HCT116 (cell line): ENCODE measurements around the gene TM4SF20. TPM values are rescaled to one million over a fixed set of nuclear protein-coding genes. Genes with fewer than 3 reads are reported as not detected.

ENCODE experiments used
- ATAC-seq: fragments of 200-7000 bp; cut with Tn5 transposase; 2 replicates; pipeline ENCODE4 v1.9.1; 2020; ENCODE audit warnings: mild to moderate bottlenecking, moderate library complexity
- BruUV-seq: library from RNA; stranded (reverse); fragments of 400-500 nt; replicated peaks from 2 replicates; lab custom pipeline; 2021; lab: Mats Ljungman, UMichigan
- CTCF ChIA-PET: fragments of 300-600 bp; sonication (Branson Sonifier 250); formaldehyde crosslinking; loops from one replicate; lab custom pipeline; 2021; ENCODE audit warnings: antibody characterized with exemption; lab: Charles Lee
- POLR2A ChIA-PET: fragments of 300-600, 350-600 bp; sonication (Branson Sonifier 250); formaldehyde crosslinking; loops from one replicate; lab custom pipeline; 2021; ENCODE audit warnings: antibody characterized with exemption; lab: Charles Lee
- RAD21 ChIA-PET, 2 experiments: fragments of 300-600 bp; sonication (Branson Sonifier 250); formaldehyde crosslinking; loops; one replicate each; lab custom pipeline; 2023; ENCODE audit warnings: low total read pairs in 2 of 2; ENCODE audit not compliant: uncharacterized antibody in 2 of 2, unreplicated experiment in 2 of 2, low non-redundant PET in 1 of 2; lab: Charles Lee
- DNase-seq: peaks from one replicate; pipeline ENCODE4 v3.0.0-alpha.2; 2010; ENCODE audit warnings: low read depth, low spot score
- H2AFZ ChIP-seq: fragments of 200-600 bp; shearing (Covaris generic), sonication (generic); 2 replicates; pipeline ENCODE4 v1.6.1; 2017; ENCODE audit warnings: low read depth, mixed run types, mixed read lengths, antibody characterized with exemption, low read length; ENCODE audit not compliant: poor library complexity, severe bottlenecking
- H3K27ac ChIP-seq: 2 replicates; pipeline ENCODE4 v1.5.1; 2012; ENCODE audit warnings: low read depth, low read length
- H3K27me3 ChIP-seq: fragments of 200-600 bp; sonication (generic); 2 replicates; pipeline ENCODE4 v1.6.1; 2016; ENCODE audit warnings: mixed run types, low read length, mixed read lengths; ENCODE audit not compliant: insufficient read depth
- H3K36me3 ChIP-seq, 2 experiments: fragments of 200-500 bp in 1 of 2; fragments of 200-600 bp in 1 of 2; sonication (Bioruptor generic) in 1 of 2; sonication (generic) in 1 of 2; 2 replicates each; pipeline versions ENCODE4 v1.5.1 to v1.6.1; 2014 to 2016; ENCODE audit warnings: low read length in 2 of 2, inconsistent platforms in 1 of 2, mixed read lengths in 1 of 2, mixed run types in 1 of 2; ENCODE audit not compliant: insufficient read depth in 2 of 2, control insufficient read depth in 1 of 2
- H3K4me1 ChIP-seq, 2 experiments: fragments of 200-600 bp in 1 of 2; sonication (generic) in 1 of 2; 2 replicates each; pipeline versions ENCODE4 v1.5.1 to v1.6.1; 2012 to 2017; ENCODE audit warnings: low read length in 2 of 2, inconsistent platforms in 1 of 2, mild to moderate bottlenecking in 1 of 2, mixed read lengths in 1 of 2, mixed run types in 1 of 2, moderate library complexity in 1 of 2; ENCODE audit not compliant: insufficient read depth in 2 of 2, control insufficient read depth in 1 of 2
- H3K4me2 ChIP-seq: fragments of 200-600 bp; sonication (generic); 2 replicates; pipeline ENCODE4 v1.6.1; 2017; ENCODE audit warnings: mixed run types, low read length, mixed read lengths
- H3K4me3 ChIP-seq, 2 experiments: fragments of 200-600 bp in 1 of 2; sonication (generic) in 1 of 2; replicated peaks in 1 of 2; 2 replicates each; pipeline ENCODE4 v1.5.1; 2011 to 2016; ENCODE audit warnings: low read length in 2 of 2, control low read depth in 1 of 2, low read depth in 1 of 2, mild to moderate bottlenecking in 1 of 2, mixed read lengths in 1 of 2, mixed run types in 1 of 2
- H3K79me2 ChIP-seq: fragments of 200-600 bp; sonication (generic); 2 replicates; pipeline ENCODE4 v1.6.1; 2017; ENCODE audit warnings: mild to moderate bottlenecking, mixed run types, low read length, moderate library complexity, mixed read lengths; ENCODE audit not compliant: insufficient read depth
- H3K9ac ChIP-seq: fragments of 200-600 bp; sonication (generic); 2 replicates; pipeline ENCODE4 v1.6.1; 2016; ENCODE audit warnings: low read length, mixed read lengths
- H3K9me2 ChIP-seq: fragments of 200-600 bp; sonication (generic), shearing (Covaris generic); 2 replicates; pipeline ENCODE4 v1.6.1; 2017; ENCODE audit warnings: mixed run types, mild to moderate bottlenecking, moderate library complexity; ENCODE audit not compliant: insufficient read depth
- H3K9me3 ChIP-seq, 2 experiments: fragments of 200-500 bp in 1 of 2; fragments of 200-600 bp in 1 of 2; sonication (Bioruptor generic) in 1 of 2; sonication (generic) in 1 of 2; 2 replicates each; pipeline ENCODE4 v1.6.1; 2014 to 2017; ENCODE audit warnings: low read length in 2 of 2, mixed read lengths in 2 of 2, inconsistent platforms in 1 of 2, low read depth in 1 of 2, mild to moderate bottlenecking in 1 of 2, mixed run types in 1 of 2, moderate library complexity in 1 of 2; ENCODE audit not compliant: control insufficient read depth in 1 of 2, insufficient read depth in 1 of 2
- H4K20me1 ChIP-seq: fragments of 200-600 bp; sonication (generic), shearing (Covaris generic); 2 replicates; pipeline ENCODE4 v1.6.1; 2017; ENCODE audit warnings: mixed run types, mild to moderate bottlenecking, moderate library complexity; ENCODE audit not compliant: insufficient read depth
- CBX3 ChIP-seq: IDR thresholded peaks from 2 replicates; pipeline ENCODE4 v1.6.1; 2012; ENCODE audit warnings: low read depth
- CEBPB ChIP-seq: IDR thresholded peaks from 2 replicates; pipeline ENCODE4 v1.6.1; 2012; ENCODE audit warnings: low read depth
- EGR1 ChIP-seq: IDR thresholded peaks from 2 replicates; pipeline ENCODE4 v1.6.1; 2012; ENCODE audit warnings: low read depth
- ELF1 ChIP-seq: IDR thresholded peaks from 2 replicates; pipeline ENCODE4 v1.6.1; 2012; ENCODE audit warnings: low read depth, borderline replicate concordance
- EZH2phosphoT487 ChIP-seq: fragments of 200-600 bp; IDR thresholded peaks from 2 replicates; pipeline ENCODE4 v1.6.1; 2018; ENCODE audit warnings: antibody characterized with exemption, borderline replicate concordance
- JUND ChIP-seq: IDR thresholded peaks from 2 replicates; pipeline ENCODE4 v1.6.1; 2012
- POLR2A ChIP-seq: IDR thresholded peaks from 2 replicates; pipeline ENCODE4 v1.7.0; 2011; ENCODE audit warnings: borderline replicate concordance; ENCODE audit not compliant: insufficient read depth, insufficient read length; ENCODE audit errors: extremely low read depth
- POLR2AphosphoS5 ChIP-seq: IDR thresholded peaks from 2 replicates; pipeline ENCODE4 v1.6.1; 2011; ENCODE audit warnings: mild to moderate bottlenecking, low read depth, low read length, moderate library complexity
- REST ChIP-seq: IDR thresholded peaks from 2 replicates; pipeline ENCODE4 v1.6.1; 2012; ENCODE audit warnings: low read depth
- SP1 ChIP-seq: IDR thresholded peaks from 2 replicates; pipeline ENCODE4 v1.6.1; 2012; ENCODE audit warnings: low read depth
- SRF ChIP-seq: IDR thresholded peaks from 2 replicates; pipeline ENCODE4 v1.6.1; 2012; ENCODE audit warnings: low read depth
- YY1 ChIP-seq: IDR thresholded peaks from 2 replicates; pipeline ENCODE4 v1.6.1; 2011; ENCODE audit warnings: low read length, low read depth, moderate library complexity, mild to moderate bottlenecking; ENCODE audit not compliant: insufficient replicate concordance; ENCODE audit errors: extremely low read depth
- ZBTB33 ChIP-seq: IDR thresholded peaks from 2 replicates; pipeline ENCODE4 v1.6.1; 2011; ENCODE audit warnings: mild to moderate bottlenecking, low read length, moderate library complexity; ENCODE audit not compliant: insufficient replicate concordance; ENCODE audit errors: extremely low read depth
- ZNF274 ChIP-seq: fragments of 200-500 bp; sonication (Bioruptor generic); IDR thresholded peaks from 2 replicates; pipeline ENCODE4 v1.6.1; 2014; ENCODE audit warnings: mild to moderate bottlenecking, low read depth, low read length, inconsistent platforms
- intact Hi-C: fragments of 100-400 bp; cut with micrococcal nuclease; formaldehyde crosslinking; loops from 2 replicates; pipeline ENCODE4 v1.10.0; 2022
- total RNA-seq: library from RNA; stranded (reverse); gene quantifications from one replicate; pipeline ENCODE4 v1.2.1, GENCODE V29; 2021; ENCODE audit not compliant: unreplicated experiment
- TF ChIP-seq, protein P1 (sequence below), 3 experiments: fragments of 200-600 bp in 1 of 3; sonication (generic) in 1 of 3; IDR thresholded peaks in 2 of 3; conservative IDR thresholded peaks in 1 of 3; 2 replicates each; pipeline ENCODE4 v1.5.1; 2012 to 2017; ENCODE audit warnings: low read depth in 2 of 3, low read length in 2 of 3, antibody characterized with exemption in 1 of 3, borderline replicate concordance in 1 of 3, control low read depth in 1 of 3, mild to moderate bottlenecking in 1 of 3, mixed read lengths in 1 of 3, mixed run types in 1 of 3, moderate library complexity in 1 of 3; ENCODE audit not compliant: insufficient read depth in 1 of 3
- TF ChIP-seq, protein P2 (sequence below): IDR thresholded peaks from 2 replicates; pipeline ENCODE4 v1.6.1; 2012

TM4SF20 gene
- total RNA-seq, 1 experiment from 2014 or later, result not detected

GRCh38 chr2:227340106-227340505, 39.0 kb downstream of the TM4SF20 start:
- Histone ChIP-seq H3K36me3 (peaks cover 10 to 20% of the 10 kb centered on the region in 2 experiments), H3K9me3 (no peaks in the 10 kb centered on the region), H3K4me1 (no peaks in the 10 kb centered on the region), H3K27me3 (no peaks in the 10 kb centered on the region), H3K9ac (no peak overlapping the region), H3K4me2 (no peak overlapping the region), H3K79me2 (no peaks in the 10 kb centered on the region), H3K27ac (no peak overlapping the region), H3K9me2 (no peaks in the 10 kb centered on the region)
- ChIA-PET CTCF (interaction anchor here (1.1 kb wide), 1 partner anchor 102 kb away, joined by 3 read pairs; no protein-coding TSS in a partner anchor), RAD21 (no interaction called here), POLR2A (no interaction called here)
- DNase-seq (no peak), ATAC-seq (no peak)
- intact Hi-C loops, result loop anchor here (10.0 kb wide), 1 partner anchor 205 kb away; no protein-coding TSS in a partner anchor
- TF ChIP-seq POLR2A (no peak), CEBPB (no peak), ELF1 (no peak), REST (no peak), EGR1 (no peak), ZNF274 (no peak), JUND (no peak), SP1 (no peak), SRF (no peak), YY1 (no peak), EZH2phosphoT487 (no peak), POLR2AphosphoS5 (no peak), ZBTB33 (no peak), CBX3 (no peak)
- TF ChIP-seq, protein P1, sequence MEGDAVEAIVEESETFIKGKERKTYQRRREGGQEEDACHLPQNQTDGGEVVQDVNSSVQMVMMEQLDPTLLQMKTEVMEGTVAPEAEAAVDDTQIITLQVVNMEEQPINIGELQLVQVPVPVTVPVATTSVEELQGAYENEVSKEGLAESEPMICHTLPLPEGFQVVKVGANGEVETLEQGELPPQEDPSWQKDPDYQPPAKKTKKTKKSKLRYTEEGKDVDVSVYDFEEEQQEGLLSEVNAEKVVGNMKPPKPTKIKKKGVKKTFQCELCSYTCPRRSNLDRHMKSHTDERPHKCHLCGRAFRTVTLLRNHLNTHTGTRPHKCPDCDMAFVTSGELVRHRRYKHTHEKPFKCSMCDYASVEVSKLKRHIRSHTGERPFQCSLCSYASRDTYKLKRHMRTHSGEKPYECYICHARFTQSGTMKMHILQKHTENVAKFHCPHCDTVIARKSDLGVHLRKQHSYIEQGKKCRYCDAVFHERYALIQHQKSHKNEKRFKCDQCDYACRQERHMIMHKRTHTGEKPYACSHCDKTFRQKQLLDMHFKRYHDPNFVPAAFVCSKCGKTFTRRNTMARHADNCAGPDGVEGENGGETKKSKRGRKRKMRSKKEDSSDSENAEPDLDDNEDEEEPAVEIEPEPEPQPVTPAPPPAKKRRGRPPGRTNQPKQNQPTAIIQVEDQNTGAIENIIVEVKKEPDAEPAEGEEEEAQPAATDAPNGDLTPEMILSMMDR (IDR thresholded peaks at IDR 0.05 in 2 of 3, conservative IDR thresholded peaks at IDR 0.05 in 1 of 3; ENCODE audit: borderline replicate concordance in 1 of 3, insufficient read depth in 1 of 3, low read depth in 2 of 3, low read length in 2 of 3), result no peak
- TF ChIP-seq, protein P2, sequence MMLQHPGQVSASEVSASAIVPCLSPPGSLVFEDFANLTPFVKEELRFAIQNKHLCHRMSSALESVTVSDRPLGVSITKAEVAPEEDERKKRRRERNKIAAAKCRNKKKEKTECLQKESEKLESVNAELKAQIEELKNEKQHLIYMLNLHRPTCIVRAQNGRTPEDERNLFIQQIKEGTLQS, result no peak
- TF ChIP-seq, all 23 proteins: peak for 0
- Histone ChIP-seq H2AFZ (no peak overlapping the region), H4K20me1 (no peaks in the 10 kb centered on the region), H3K4me3 (no peak overlapping the region)
- BruUV-seq, result no TSS peak
